22Rv1 (cell line): ENCODE data around the gene ZFP1.
A peak's percentile ranks its signal among the peaks of the same experiment; 100 is the strongest.

Experiments
- H3K27ac ChIP-seq: fragments of 450-650 bp; 2 replicates; pipeline ENCODE4 v1.5.1; 2017
- ZFX ChIP-seq: fragments of 450-650 bp; IDR thresholded peaks from 2 replicates; pipeline ENCODE4 v1.6.1; 2017; ENCODE audit warnings: antibody characterized with exemption, borderline replicate concordance
- TF ChIP-seq, protein P1 (sequence below): fragments of 450-650 bp; IDR thresholded peaks from 2 replicates; pipeline ENCODE4 v1.5.1; 2017; ENCODE audit warnings: mild to moderate bottlenecking

ZFP1 gene

DNA sequence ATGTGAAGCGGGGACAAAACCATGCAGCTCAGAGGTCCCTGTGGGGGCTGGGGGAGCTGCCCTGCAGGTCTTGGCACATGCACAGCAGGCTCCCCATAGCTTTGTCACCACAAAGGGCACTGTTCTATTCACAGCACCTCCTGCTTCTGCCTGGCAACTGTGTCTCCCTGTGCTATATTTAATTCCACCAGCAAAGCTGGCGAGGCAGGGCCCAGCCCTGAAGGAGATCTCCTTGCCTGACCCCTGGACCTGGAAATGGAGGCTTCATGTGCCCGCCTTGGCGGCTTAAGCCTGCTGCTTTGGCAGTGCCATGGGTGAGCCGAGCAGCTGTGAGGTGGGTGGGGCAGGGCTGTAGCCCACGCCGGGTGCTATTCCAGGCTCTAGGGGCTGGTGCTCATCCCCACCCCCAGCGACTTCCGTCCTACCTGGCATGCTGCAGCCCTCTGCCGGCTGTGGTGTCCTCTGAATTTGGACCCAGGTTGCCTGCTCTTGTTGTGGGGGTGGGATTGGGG lies 38.5 kb upstream of the ZFP1 start:
- no peak overlapping the region for H3K27ac ChIP-seq
- TF ChIP-seq ZFX = no peak
- TF ChIP-seq, protein P1, sequence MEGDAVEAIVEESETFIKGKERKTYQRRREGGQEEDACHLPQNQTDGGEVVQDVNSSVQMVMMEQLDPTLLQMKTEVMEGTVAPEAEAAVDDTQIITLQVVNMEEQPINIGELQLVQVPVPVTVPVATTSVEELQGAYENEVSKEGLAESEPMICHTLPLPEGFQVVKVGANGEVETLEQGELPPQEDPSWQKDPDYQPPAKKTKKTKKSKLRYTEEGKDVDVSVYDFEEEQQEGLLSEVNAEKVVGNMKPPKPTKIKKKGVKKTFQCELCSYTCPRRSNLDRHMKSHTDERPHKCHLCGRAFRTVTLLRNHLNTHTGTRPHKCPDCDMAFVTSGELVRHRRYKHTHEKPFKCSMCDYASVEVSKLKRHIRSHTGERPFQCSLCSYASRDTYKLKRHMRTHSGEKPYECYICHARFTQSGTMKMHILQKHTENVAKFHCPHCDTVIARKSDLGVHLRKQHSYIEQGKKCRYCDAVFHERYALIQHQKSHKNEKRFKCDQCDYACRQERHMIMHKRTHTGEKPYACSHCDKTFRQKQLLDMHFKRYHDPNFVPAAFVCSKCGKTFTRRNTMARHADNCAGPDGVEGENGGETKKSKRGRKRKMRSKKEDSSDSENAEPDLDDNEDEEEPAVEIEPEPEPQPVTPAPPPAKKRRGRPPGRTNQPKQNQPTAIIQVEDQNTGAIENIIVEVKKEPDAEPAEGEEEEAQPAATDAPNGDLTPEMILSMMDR = no peak

DNA sequence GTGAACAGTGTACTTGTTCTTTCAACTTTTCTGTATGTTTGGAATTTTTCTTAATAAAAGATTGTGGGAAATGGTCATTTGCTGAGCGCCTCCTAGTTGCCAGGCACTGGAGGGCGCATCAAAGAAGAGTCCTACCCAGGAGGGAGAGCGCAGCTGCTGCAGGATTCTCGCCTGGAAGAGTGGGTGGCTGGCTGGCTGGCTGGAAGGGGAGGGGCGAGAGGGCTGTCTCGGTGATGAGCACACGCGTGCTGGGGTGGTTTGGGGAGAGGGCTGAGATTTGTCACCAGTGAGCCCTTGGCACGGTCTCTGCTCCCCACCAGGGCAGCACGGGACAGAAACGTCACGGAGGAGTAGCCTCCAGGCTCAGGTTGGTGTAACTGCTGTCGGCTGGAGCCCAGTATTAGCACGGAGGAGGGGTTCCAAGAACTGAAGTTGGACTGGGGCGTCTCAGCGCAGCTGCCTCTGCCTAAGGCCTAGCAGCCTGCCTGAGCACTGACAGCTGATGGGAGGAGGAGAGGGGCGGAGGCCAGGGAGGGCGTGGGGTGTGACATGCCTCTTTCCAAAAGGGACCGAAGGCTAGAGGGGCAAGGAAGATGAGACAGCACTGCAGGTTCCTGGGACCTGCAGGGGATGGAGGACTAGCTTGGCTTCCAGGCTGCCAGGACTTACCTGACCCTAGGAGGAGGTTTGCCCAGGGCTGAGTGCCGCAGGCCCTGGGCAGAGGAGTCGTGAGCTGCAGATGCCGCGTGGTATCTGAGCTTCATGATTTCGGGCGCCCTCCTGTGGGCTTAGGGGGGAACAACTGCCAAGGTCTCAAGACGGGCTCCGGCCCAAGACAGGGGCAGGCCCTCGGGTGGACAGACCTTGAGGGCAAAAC lies 37.4 kb upstream of the ZFP1 start:
- H3K27ac ChIP-seq = no peak overlapping the region
- TF ChIP-seq ZFX = no peak
- TF ChIP-seq, protein P1 = peak; percentile 91

DNA sequence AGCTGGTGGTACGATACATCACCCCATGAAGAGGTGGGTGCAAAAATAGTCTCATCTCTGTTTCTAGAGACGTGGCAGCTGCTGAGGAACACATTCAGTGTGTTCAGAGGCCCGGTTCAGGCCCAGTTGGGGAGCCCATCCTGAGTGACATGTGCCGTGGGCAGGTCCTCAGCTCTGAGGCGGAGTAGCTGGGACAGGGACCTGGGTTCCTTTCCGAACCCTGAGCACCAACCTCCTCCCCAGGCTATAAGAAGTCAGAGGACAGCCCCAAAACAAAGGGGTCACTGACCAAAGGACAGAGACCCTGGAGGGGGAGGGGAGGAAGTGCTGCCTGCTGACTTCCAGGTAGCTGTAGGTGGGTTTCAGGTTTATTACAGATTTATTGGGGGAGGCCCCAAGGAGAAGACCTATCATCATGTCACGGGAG lies 36.8 kb upstream of the ZFP1 start:
- H3K27ac ChIP-seq = no peak overlapping the region
- TF ChIP-seq, protein P1 = peak; percentile 64
- no peak for TF ChIP-seq ZFX

DNA sequence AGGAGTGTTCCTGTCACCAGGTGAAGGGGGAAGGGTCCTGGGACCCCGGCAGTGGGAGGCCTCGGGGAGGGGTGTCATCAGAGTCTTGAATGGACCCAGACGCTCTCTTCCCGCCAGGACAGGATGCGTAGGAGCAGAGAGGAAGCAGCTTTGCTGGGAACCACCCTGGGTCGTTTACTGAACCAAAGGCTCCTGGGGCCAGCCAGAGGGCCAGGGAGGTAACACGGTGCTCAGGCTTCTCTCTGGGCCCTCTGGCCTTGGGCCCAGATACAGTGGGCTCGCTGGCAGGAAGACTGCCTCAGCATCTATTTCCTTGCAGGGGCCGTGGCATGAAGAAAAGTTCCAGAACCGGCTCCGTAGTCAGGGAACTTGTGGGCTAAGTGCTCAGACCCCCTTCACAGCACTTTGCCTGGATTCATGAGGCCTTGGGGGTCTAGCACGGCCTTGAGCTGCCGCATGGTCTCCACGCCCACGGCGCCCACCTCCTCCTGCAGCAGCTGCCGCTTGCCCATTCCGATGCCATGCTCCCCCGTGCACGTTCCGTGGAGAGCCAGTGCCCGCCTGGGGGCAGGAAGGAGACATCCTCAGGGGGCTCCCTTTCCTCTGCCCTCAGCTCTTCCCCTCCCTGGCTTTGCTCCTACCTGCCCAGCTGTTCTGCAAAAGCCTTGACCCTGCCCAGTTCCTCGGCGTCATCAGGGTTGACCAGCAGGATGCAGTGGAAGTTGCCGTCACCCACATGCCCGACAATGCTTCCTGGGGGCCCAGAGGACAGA lies 36.2 kb upstream of the ZFP1 start:
- no peak overlapping the region for H3K27ac ChIP-seq
- no peak for TF ChIP-seq ZFX
- TF ChIP-seq, protein P1 = no peak

DNA sequence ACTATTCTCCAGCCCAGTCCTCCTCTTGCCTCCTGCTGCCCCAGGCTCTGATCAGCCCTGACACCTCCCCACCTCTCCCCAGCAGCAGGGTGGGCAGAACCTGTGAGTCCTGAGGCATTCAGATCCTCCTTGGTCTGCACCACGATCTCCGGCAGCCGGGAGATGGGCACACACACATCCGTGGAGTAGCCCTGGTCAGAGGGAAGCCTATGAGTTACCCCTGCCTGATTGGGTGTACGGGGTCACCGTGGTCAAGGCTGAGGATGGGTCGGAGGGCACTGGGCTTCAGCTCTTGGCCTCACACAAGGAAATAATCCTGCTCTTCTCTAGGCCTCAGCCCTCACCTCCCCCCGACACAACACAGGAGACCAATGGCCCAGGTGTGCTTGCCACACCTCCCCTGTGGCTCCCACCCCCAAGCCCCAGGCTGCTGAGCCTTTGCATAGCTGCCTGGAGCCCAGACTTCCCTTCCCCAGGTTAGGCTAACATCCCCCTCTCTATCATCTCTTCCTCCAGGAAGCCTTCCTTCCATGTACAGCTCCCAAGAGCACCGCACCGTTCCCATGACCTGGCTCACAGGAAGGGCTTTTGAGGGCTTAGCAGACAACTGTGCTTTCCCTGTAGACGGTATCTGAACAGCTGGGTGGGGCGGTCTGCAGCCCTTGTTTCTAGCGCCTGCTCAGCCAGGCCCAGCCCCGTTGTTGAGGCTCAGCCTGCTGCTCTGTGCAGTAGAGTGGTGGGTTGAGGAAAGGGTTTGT lies 35.4 kb upstream of the ZFP1 start:
- TF ChIP-seq, protein P1 = no peak
- no peak for TF ChIP-seq ZFX
- H3K27ac ChIP-seq = no peak overlapping the region

DNA sequence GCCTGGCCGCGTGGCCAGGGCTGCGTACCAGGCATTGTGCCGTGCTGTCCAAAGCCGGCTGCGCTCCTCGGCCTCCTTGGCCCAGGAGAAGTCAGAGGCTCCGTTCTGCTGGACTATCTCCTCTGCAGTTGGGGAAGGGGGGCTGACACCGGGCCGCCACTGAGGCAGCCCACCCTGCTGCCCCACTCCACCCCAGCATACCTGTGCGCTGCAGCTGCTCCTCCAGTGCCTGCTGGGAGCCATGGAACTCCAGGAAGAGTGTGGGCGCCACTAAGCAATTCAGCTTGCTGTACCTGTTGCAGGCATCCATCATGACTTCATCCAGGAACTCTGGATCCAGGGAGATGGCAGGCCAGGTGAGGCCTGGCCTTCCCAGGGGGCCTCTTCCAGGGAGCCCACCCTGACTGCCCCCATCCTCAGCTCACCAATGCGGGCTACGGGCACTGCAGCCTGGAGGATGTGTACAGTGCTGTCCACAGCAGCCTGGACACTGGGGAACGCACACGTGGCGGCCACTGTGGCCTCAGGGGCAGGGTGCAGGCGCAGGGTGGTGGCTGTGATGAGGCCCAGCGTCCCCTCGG lies 34.7 kb upstream of the ZFP1 start:
- TF ChIP-seq, protein P1 = no peak
- TF ChIP-seq ZFX = no peak
- no peak overlapping the region for H3K27ac ChIP-seq
